ENCODE results near the gene PROB1.
"Not testable (repeated sequence)": the region's sequence is repeated elsewhere in the genome, so short reads cannot be mapped to it uniquely, and the experiment has no call there.

PROB1 gene, protein sequence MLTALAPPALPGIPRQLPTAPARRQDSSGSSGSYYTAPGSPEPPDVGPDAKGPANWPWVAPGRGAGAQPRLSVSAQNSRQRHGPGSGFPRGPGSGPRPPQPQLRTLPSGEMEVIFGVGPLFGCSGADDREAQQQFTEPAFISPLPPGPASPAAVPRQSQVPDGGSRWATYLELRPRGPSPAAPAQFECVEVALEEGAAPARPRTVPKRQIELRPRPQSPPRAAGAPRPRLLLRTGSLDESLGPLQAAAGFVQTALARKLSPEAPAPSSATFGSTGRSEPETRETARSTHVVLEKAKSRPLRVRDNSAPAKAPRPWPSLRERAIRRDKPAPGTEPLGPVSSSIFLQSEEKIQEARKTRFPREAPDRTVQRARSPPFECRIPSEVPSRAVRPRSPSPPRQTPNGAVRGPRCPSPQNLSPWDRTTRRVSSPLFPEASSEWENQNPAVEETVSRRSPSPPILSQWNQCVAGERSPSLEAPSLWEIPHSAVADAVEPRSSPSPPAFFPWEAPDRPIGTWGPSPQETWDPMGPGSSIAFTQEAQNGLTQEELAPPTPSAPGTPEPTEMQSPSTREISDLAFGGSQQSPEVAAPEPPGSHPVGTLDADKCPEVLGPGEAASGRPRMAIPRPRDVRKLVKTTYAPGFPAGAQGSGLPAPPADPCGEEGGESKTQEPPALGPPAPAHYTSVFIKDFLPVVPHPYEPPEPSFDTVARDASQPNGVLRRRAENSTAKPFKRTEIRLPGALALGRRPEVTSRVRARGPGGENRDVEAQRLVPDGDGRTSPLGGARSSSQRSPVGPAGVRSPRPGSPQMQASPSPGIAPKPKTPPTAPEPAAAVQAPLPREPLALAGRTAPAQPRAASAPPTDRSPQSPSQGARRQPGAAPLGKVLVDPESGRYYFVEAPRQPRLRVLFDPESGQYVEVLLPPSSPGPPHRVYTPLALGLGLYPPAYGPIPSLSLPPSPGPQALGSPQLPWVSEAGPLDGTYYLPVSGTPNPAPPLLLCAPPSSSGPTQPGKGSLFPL

DNA sequence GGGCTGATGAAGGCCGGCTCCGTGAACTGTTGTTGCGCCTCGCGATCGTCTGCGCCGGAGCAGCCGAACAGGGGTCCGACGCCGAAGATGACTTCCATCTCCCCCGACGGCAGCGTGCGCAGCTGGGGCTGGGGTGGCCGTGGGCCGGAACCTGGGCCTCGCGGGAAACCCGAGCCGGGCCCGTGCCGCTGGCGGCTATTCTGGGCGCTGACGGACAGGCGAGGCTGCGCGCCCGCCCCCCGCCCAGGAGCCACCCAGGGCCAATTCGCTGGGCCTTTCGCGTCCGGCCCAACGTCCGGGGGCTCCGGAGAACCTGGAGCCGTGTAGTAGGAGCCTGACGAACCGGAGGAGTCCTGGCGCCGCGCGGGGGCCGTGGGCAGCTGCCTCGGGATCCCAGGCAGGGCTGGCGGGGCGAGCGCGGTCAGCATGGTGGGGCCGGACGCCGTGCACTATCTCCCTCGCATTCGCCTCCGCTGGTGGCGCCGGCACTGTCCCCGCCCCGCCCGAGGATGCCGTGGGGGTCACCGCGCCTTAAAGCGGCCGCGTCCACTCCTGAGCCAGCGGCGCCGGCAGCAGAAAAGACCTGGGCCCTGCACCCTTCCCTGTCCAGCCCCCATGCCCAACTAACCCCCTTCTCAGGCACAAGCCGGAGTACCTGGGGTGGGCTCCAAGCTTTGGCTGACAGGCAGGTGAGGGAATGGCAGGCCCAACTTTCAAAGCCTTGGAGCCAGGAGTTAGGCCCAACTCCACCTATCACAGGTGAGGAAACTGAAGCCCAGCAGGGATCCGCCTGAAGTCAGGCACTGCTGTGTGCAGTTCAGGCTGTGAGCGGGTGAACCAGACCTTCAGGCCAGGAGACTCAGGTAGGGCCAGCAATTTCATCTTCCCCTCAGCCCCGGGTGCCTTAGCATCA is at the start of gene PROB1:
Gene PROB1, minus strand, starts transcription at position 451 of the 913 bp plus-strand sequence. Its CDS starts 23 bp downstream, at position 428.
- no peak for DNase-seq

GRCh38 chr5:139443831-139444453 is 49.0 kb upstream of the PROB1 start:
- DNase-seq: peak; percentile 41

- not testable (repeated sequence) for DNase-seq
Observed at GRCh38 chr5:139440416-139440815, 45.5 kb upstream of the PROB1 start.

DNA sequence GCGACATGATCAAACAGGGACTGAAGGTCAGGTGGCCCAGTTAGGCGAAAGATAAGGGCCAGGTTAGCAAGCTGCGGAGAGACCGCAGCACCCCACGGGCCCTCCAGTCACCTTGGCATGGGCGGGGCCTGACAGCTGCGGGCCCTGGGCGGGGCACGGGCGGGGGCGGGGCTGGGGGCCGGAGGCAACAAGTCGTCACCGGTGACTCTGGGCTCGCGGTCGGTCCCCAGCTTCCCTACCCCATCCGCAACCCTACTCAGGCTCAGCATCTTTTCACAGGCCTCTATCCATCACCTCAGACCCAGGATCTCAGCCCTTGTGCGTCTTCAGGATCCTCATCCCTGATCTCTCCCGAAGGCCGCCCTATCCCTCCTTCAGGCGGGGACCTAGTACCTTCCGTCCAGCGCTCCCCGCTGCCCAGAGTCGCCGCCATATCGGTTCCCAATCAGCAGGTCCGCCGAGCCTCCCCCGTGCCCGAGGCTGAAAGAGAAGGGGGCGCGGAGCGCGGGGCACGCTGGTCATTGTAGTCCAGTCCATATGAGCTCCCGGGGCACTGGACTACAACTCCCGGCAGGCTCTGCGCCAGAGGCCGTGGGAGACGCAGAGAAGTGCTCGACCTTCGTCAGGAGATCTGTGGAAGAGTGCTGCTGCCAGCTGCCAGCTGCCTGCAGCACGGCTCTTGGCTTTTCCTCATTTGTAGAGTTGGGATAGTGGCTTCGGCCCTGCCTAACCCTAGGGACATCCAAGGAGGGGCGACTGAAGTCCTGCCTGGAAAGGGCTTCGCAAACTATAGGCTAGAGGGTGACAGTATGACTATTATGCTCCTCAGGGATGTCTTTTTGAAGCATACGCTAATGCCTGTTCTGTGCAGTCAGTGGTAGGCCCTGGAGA is 44.4 kb upstream of the PROB1 start, which contains the start of gene DNAJC18:
Gene DNAJC18, minus strand, starts transcription at position 513 of the 891 bp plus-strand sequence. Its CDS starts 80 bp downstream, at position 433.
- DNase-seq: peak; percentile 90

DNA sequence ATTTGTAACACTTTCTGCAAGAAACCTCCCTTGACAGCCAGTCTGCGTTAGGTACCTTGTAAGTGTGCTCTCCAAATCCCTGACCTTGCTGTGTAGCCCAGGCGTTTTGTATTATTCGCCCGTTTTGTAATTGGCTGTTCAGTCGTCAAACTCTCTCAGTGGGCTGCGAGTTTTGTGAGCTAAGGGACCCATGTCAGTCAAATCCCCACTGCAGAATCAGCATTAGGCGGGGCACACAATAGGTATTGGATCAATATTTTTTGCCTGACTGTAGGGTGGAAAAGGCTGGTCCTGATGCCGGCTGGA is 43.8 kb upstream of the PROB1 start:
- DNase-seq: no peak

GRCh38 chr5:139435676-139436075 is 40.8 kb upstream of the PROB1 start:
- DNase-seq: no peak

GRCh38 chr5:139431706-139432105 is 36.8 kb upstream of the PROB1 start:
- DNase-seq: no peak

- no peak for DNase-seq
Observed at GRCh38 chr5:139430015-139430414, 35.1 kb upstream of the PROB1 start.

DNA sequence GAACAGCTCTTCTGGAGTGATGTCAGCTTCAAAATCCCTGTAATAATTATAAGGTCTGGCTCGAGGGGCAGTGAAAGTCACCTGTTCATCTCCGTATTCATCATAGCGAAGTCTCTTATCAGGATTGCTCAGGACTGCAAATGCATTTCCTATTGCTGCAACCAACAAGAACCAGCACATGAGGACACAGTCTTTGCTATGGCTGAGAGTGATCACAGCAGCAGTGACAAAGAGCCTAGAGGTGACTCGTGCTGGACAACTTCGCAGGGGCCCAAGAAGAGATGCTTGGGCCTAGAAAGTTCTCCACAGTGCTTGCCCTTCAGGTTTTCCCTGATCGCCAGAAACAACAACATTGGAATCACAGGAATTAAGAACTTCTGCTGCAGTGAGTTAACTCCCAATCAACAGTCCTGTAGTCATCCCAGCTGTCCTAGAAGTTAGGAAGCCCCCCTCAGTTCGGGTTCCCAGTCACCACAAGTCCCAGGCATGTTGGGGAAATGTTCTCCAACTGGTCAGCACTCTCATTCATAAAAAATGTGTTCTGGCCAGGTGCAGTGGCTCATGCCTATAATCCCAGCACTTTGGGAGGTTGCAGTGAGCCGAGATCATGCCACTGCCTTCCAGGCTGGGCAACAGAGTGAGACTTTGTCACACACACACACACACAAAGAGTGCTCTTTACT is 31.4 kb upstream of the PROB1 start:
- no peak for DNase-seq

DNA sequence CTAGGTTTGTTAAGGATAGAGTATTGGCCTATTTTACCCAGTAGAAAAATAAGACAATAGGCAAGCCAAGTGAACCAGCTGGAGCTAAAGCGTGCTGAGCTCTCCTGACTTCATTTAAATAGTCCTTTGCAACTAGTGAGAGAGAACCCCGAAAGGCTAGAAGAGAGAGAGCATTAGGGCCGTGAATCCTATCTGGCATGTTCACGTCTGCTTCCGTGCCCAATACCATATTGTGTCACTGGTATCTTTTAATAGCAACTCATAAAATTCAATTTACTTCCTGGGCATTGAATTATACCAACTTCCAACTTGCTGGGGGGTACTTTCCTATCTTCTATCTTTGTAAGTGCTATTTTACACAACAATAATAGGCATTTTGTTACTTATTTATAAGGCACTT is 30.6 kb upstream of the PROB1 start:
- DNase-seq: no peak

GRCh38 chr5:139422307-139422893 is 27.5 kb upstream of the PROB1 start:
- DNase-seq: peak; percentile 87

- DNase-seq: no peak
Observed at GRCh38 chr5:139419226-139420192, 24.6 kb upstream of the PROB1 start.

DNA sequence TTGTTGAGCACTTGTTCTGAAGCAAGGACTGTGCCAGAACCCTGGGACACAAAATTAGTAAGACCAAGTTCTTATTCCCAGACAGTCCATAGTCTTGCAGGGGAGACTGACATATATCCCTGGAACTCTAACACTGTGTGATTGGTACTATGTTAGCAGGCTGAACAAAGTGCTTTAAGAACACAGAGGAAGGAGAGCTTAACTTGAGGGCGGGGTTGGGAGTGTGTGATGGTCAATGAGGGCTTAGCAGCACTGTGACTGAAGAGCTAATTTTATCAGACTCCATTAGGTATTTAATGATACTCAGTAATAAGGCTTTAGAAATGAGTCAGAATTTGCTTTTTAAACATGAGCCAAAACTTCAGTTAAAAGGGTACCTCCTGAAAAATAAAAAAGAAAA is 23.9 kb upstream of the PROB1 start:
- no peak for DNase-seq

- DNase-seq: no peak
Observed at GRCh38 chr5:139417214-139417613, 22.3 kb upstream of the PROB1 start.

DNA sequence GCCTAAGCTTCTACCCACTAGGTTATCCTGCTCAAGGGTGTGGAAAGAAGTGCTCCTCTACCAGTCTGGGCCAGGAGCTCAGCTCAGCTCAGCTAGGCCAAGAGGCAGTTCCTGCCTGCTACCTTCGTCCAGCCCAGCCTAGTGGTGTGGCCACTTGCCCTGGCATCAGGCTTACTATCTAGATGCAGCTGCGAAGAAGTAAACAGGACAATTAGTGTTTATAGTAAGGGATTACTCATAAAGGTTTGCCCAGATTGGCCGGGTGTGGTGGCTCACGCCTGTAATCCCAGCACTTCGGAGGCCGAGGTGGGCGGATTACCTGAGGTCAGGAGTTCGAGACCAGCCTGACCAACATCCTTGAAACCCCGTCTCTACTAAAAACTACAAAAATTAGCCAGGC is 21.7 kb upstream of the PROB1 start:
- no peak for DNase-seq

GRCh38 chr5:139415869-139416268 is 21.0 kb upstream of the PROB1 start:
- no peak for DNase-seq

DNA sequence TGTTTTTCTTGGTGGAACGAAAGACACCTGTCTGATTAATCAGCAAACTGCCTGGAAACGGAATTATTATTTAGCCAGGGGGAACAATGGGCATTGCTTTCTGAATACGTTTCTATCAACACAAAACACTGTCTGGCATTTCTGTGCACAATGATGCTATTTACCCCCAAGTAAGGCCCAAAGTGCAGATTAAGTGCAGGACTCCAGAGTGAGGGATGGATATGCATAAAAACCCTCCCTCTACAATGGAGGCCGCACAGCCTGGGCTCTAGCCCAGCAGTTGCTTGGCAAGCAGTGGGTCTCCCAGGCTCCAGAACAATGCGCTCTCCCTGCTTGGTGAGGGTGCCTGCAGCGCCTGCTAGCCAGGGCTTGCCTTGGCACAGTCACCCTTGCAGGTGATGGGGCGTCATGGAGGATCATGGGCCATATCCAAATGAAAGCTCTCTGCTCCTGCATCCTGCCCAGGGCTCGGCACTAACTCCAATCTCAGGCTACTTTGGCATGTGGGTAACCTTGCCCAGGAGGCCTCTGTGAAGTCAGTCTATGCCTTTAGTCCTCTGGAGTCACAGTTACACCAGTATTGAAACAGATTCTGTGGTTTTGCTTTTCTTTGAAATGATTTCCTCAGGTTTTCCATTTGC is 20.4 kb upstream of the PROB1 start:
- DNase-seq: no peak

DNA sequence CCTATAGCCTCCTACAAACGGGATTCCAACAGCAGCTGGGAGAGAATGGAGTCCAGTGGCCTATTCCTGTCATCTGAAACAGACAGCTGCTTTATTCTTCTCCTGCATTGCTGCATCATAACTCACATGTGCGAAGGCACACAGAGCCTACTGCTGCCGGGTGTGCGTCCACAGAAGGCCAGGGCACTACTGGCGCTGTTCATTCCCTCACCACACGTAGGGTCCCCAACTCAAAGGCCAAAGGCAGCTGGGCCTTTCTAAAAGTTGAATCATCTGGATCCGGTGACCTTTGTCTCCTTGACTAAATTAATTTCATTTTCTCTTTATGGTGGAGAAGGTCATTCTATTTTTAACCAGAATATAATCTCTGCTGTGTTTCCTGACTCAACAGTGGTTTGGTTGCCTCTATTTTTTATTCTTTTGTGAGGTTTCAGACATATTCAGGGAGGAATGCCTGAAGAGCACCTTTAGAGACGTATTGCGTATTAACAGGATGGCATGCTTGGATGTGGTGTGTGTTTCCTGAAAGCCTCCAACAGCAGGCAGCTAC is 19.8 kb upstream of the PROB1 start:
- DNase-seq: no peak
